A549 (cell line): Measurements from ENCODE around the gene MYBPC2. TPM values are rescaled to one million over a fixed set of nuclear protein-coding genes. Genes with fewer than 3 reads are reported as not detected.
A peak's percentile ranks its signal among the peaks of the same experiment; 100 is the strongest.

Experiments
- ATAC-seq, 2 experiments: fragments of 200-7000 bp in 1 of 2; fragments of >200 bp in 1 of 2; cut with Nextera tagmentation in 1 of 2; cut with Tn5 transposase in 1 of 2; 3 replicates each; pipeline versions ENCODE4 v1.8.0 to v1.9.1; 2018 to 2020; ENCODE audit warnings: mild to moderate bottlenecking in 1 of 2, moderate library complexity in 1 of 2
- CTCF ChIA-PET: fragments of 300-600 bp; sonication (Branson Sonifier 250); formaldehyde crosslinking; extraction: SDS; loops from one replicate; lab custom pipeline; 2021; ENCODE audit warnings: antibody characterized with exemption, inconsistent platforms; lab: Yijun Ruan, JAX
- POLR2A ChIA-PET: fragments of 350-600 bp; formaldehyde crosslinking; extraction: SDS; loops from one replicate; lab custom pipeline; 2021; ENCODE audit warnings: antibody characterized with exemption, inconsistent platforms; lab: Yijun Ruan, JAX
- DNase-seq, 2 experiments: peaks; one replicate each; pipeline versions ENCODE4 v3.0.0 to v3.0.0-alpha.2; 2011 to 2016; ENCODE audit warnings: low read depth in 1 of 2, low spot score in 1 of 2
- FAIRE-seq: peaks from 2 replicates; lab custom pipeline; 2011; peaks lifted over from hg19 to GRCh38; lab: Jason Lieb, UNC
- H3K27ac ChIP-seq, 2 experiments: fragments of >200 bp; sonication (Bioruptor Twin); formaldehyde crosslinking; 3 replicates each; pipeline ENCODE4 v1.5.1; 2016 to 2017
- H3K4me1 ChIP-seq: fragments of >200 bp; sonication (Bioruptor Twin); formaldehyde crosslinking; 3 replicates; pipeline ENCODE4 v1.6.1; 2016
- H3K4me2 ChIP-seq: fragments of >200 bp; sonication (Bioruptor Twin); formaldehyde crosslinking; 3 replicates; pipeline ENCODE4 v1.6.1; 2016
- H3K4me3 ChIP-seq: fragments of >200 bp; sonication (Bioruptor Twin); formaldehyde crosslinking; 3 replicates; pipeline ENCODE4 v1.5.1; 2016
- H3K9me3 ChIP-seq: fragments of >200 bp; sonication (Bioruptor Twin); formaldehyde crosslinking; 3 replicates; pipeline ENCODE4 v1.6.1; 2016
- ATOH8 ChIP-seq: fragments of 250-450 bp; sonication (Bioruptor Pico); IDR thresholded peaks from 2 replicates; pipeline ENCODE4 v1.5.0; 2020; ENCODE audit warnings: low read depth, mild to moderate bottlenecking, moderate library complexity
- BHLHE40 ChIP-seq: IDR thresholded peaks from 2 replicates; pipeline ENCODE4 v1.6.1; 2012; ENCODE audit warnings: low read depth, low read length, inconsistent platforms
- CBX2 ChIP-seq: fragments of 200-600 bp; sonication (generic); IDR thresholded peaks from 2 replicates; pipeline ENCODE4 v1.6.1; 2016; ENCODE audit warnings: low read depth, mild to moderate bottlenecking, borderline replicate concordance
- CHD2 ChIP-seq: fragments of 150-350 bp; IDR thresholded peaks from 2 replicates; pipeline ENCODE4 v1.6.1; 2014; ENCODE audit warnings: low read length; ENCODE audit not compliant: partially characterized antibody
- EHMT2 ChIP-seq: fragments of 200-600 bp; sonication (generic); IDR thresholded peaks from 2 replicates; pipeline ENCODE4 v1.6.1; 2016; ENCODE audit warnings: antibody characterized with exemption, low read depth, mild to moderate bottlenecking, moderate library complexity
- FOSB ChIP-seq: fragments of 250-450 bp; sonication (Bioruptor Pico); IDR thresholded peaks from 2 replicates; pipeline ENCODE4 v1.5.0; 2020; ENCODE audit warnings: mild to moderate bottlenecking, moderate library complexity
- HDAC2 ChIP-seq: fragments of 200-600 bp; sonication (generic); IDR thresholded peaks from 2 replicates; pipeline ENCODE4 v1.6.1; 2016
- HES2 ChIP-seq: fragments of >200 bp; sonication (Bioruptor Twin); formaldehyde crosslinking; IDR thresholded peaks from 2 replicates; pipeline ENCODE4 v1.6.1; 2016
- HEYL ChIP-seq: fragments of 250-450 bp; sonication (Bioruptor Pico); IDR thresholded peaks from 2 replicates; pipeline ENCODE4 v1.8.0; 2021; ENCODE audit warnings: mild to moderate bottlenecking, moderate library complexity
- HMGXB4 ChIP-seq: fragments of 250-450 bp; sonication (Bioruptor Pico); IDR thresholded peaks from 2 replicates; pipeline ENCODE4 v1.5.0; 2021; ENCODE audit warnings: mild to moderate bottlenecking, moderate library complexity, borderline replicate concordance
- JUN ChIP-seq, 2 experiments: fragments of >200 bp; sonication (Bioruptor Twin); formaldehyde crosslinking; IDR thresholded peaks; 2 replicates in 1 of 2; 3 replicates in 1 of 2; pipeline ENCODE4 v1.6.1; 2016 to 2017
- JUNB ChIP-seq: fragments of >200 bp; sonication (Bioruptor Twin); formaldehyde crosslinking; IDR thresholded peaks from 2 replicates; pipeline ENCODE4 v1.6.1; 2016
- KDM5A ChIP-seq: fragments of 200-600 bp; sonication (generic); IDR thresholded peaks from 2 replicates; pipeline ENCODE4 v1.6.1; 2016; ENCODE audit warnings: antibody characterized with exemption, mild to moderate bottlenecking
- MAX ChIP-seq: IDR thresholded peaks from 2 replicates; pipeline ENCODE4 v1.6.1; 2012
- MYC ChIP-seq: IDR thresholded peaks from 2 replicates; pipeline ENCODE4 v1.6.1; 2012; ENCODE audit warnings: mild to moderate bottlenecking, inconsistent platforms, low read length, improper control_type of control experiment, borderline replicate concordance
- NPAS2 ChIP-seq: fragments of 250-450 bp; sonication (Bioruptor Pico); IDR thresholded peaks from 2 replicates; pipeline ENCODE4 v1.8.0; 2022; ENCODE audit warnings: mild to moderate bottlenecking, moderate library complexity, borderline replicate concordance
- PBX3 ChIP-seq: IDR thresholded peaks from 2 replicates; pipeline ENCODE4 v1.6.1; 2012
- PHF8 ChIP-seq: fragments of 200-600 bp; sonication (generic); IDR thresholded peaks from 2 replicates; pipeline ENCODE4 v1.6.1; 2016; ENCODE audit warnings: low read depth, mild to moderate bottlenecking, antibody characterized with exemption, moderate library complexity, borderline replicate concordance
- POLR2A ChIP-seq: IDR thresholded peaks from 2 replicates; pipeline ENCODE4 v1.6.1; 2012; ENCODE audit warnings: mild to moderate bottlenecking, low read length
- RNF2 ChIP-seq: fragments of 200-600 bp; sonication (generic); IDR thresholded peaks from 2 replicates; pipeline ENCODE4 v1.6.1; 2016; ENCODE audit warnings: low read depth, mild to moderate bottlenecking, antibody characterized with exemption, moderate library complexity, borderline replicate concordance
- SMC3 ChIP-seq: fragments of >200 bp; sonication (Bioruptor Twin); formaldehyde crosslinking; IDR thresholded peaks from 3 replicates; pipeline ENCODE4 v1.6.1; 2018; ENCODE audit warnings: inconsistent platforms
- TFCP2L1 ChIP-seq: fragments of 250-450 bp; sonication (Bioruptor Pico); IDR thresholded peaks from 2 replicates; pipeline ENCODE4 v1.5.0; 2021; ENCODE audit warnings: mild to moderate bottlenecking
- USF2 ChIP-seq: fragments of 450-650 bp; IDR thresholded peaks from 2 replicates; pipeline ENCODE4 v1.6.1; 2014; ENCODE audit warnings: antibody characterized with exemption
- ZC3H11A ChIP-seq: fragments of 450-650 bp; IDR thresholded peaks from 2 replicates; pipeline ENCODE4 v1.6.1; 2014; ENCODE audit warnings: antibody characterized with exemption, mild to moderate bottlenecking
- WGBS: methylation state at CpG from one replicate; pipeline ENCODE4 v1.1.6; 2017; ENCODE audit errors: missing lambda C conversion rate; 5-methylcytosine and 5-hydroxymethylcytosine counted together
- polyA plus RNA-seq, 4 experiments: library from polyadenylated mRNA; depleted of rRNA in 3 of 4; stranded (reverse); fragments of >200 nt; fragmentation: RNase III in 1 of 4; extraction: RNeasy Plus Mini Kit Qiagen cat#74134 plus additional on column Dnase treatment in 1 of 4; gene quantifications; 2 replicates in 3 of 4; 3 replicates in 1 of 4; pipeline ENCODE4 v1.2.3, GENCODE V29; 2011 to 2017

The MYBPC2 gene
- polyA plus RNA-seq, 2 of the 4 experiments (the other 2 are of a cell fraction): 0.10 TPM; not detected in 1

GRCh38 chr19:50455992-50456391 is 23.3 kb downstream of the MYBPC2 start:
- peaks cover 14% of the 10 kb centered on the region for H3K4me1 ChIP-seq
- no peak overlapping the region for H3K4me3 ChIP-seq
- POLR2A ChIA-PET: no interaction called here
- H3K9me3 ChIP-seq: no peaks in the 10 kb centered on the region
- ATAC-seq: no peak
- no peak overlapping the region for H3K27ac ChIP-seq
- WGBS: 21% methylated on average over 2 of the region's 2 CpGs
- DNase-seq: no peak
- CTCF ChIA-PET: interaction anchor here (1.9 kb wide), 1 partner anchor 88 kb away, joined by 9 read pairs; no protein-coding TSS in a partner anchor
- no peak for FAIRE-seq
- H3K4me2 ChIP-seq: no peak overlapping the region
- TF ChIP-seq USF2: no peak
- TF ChIP-seq CHD2: no peak
- no peak for TF ChIP-seq FOSB (CRISPR knock-in tag)
- TF ChIP-seq EHMT2: no peak
- no peak for TF ChIP-seq BHLHE40
- no peak for TF ChIP-seq NPAS2 (CRISPR knock-in tag)

- FAIRE-seq (no peak), ATAC-seq (no peak), DNase-seq (no peak)
- H3K4me3 ChIP-seq: no peak overlapping the region
- ChIA-PET POLR2A (no interaction called here), CTCF (interaction anchor here (1.0 to 1.9 kb wide), 7 partner anchors 21 to 310 kb away, joined by 3 to 9 read pairs (median 4); no protein-coding TSS in a partner anchor)
- peaks cover 16% of the 10 kb centered on the region for H3K4me1 ChIP-seq
- no peaks in the 10 kb centered on the region for H3K9me3 ChIP-seq
- WGBS: 60% methylated on average over 5 of the region's 5 CpGs
- no peak overlapping the region for H3K4me2 ChIP-seq
- no peak for TF ChIP-seq JUNB
- TF ChIP-seq CBX2: no peak
- no peak for TF ChIP-seq KDM5A
- TF ChIP-seq ZC3H11A: no peak
- TF ChIP-seq MYC: no peak
- TF ChIP-seq HEYL (CRISPR knock-in tag): no peak
- TF ChIP-seq POLR2A: no peak
- TF ChIP-seq TFCP2L1 (CRISPR knock-in tag): no peak
- TF ChIP-seq PBX3: no peak
- no peak for TF ChIP-seq MAX
- no peak for TF ChIP-seq SMC3
- TF ChIP-seq CHD2: no peak
- TF ChIP-seq ATOH8: no peak
- TF ChIP-seq PHF8: no peak
- no peak for TF ChIP-seq RNF2
- no peak overlapping the region for H3K27ac ChIP-seq
Observed at GRCh38 chr19:50457300-50457699, 24.6 kb downstream of the MYBPC2 start.

GRCh38 chr19:50458396-50459066 is 25.8 kb downstream of the MYBPC2 start:
- CTCF ChIA-PET: interaction anchor here (0.6 to 1.8 kb wide), 8 partner anchors 15 to 101 kb away, joined by 3 to 7 read pairs (median 4); no protein-coding TSS in a partner anchor
- TF ChIP-seq HEYL (CRISPR knock-in tag) (no peak), HES2 (no peak), JUN (IDR thresholded peaks at IDR 0.05) (no peak), HDAC2 (no peak), HMGXB4 (no peak)
- DNase-seq: no peak
- Histone ChIP-seq H3K4me3 (no peak overlapping the region), H3K4me1 (peaks cover 16% of the 10 kb centered on the region), H3K4me2 (no peak overlapping the region), H3K27ac (peak overlapping the region in 1 of 2 experiments; percentile 24; a peak in 1 of 6 replicates), H3K9me3 (no peaks in the 10 kb centered on the region)
- FAIRE-seq: no peak
- WGBS: 68% methylated on average over 47 of the region's 50 CpGs
- ATAC-seq: no peak
- POLR2A ChIA-PET: interaction anchor here (0.7 kb wide), 1 partner anchor 64 kb away, joined by 8 read pairs; no protein-coding TSS in a partner anchor
